Measurements from ENCODE around the gene STARD3NL. TPM values are rescaled to one million over a fixed set of nuclear protein-coding genes. Genes with fewer than 3 reads are reported as not detected.
"Not testable (repeated sequence)": the region's sequence is repeated elsewhere in the genome, so short reads cannot be mapped to it uniquely, and the experiment has no call there.

Gene STARD3NL
- total RNA-seq, 1 donor from 2014 or later = 36.9 TPM

- no peak for TF ChIP-seq CTCF (IDR thresholded peaks at IDR 0.05; ENCODE audit: unreplicated experiment)
- Mint-ChIP-seq H3K36me3 (peaks cover 40% of the 10 kb centered on the region), H3K27ac (no peak overlapping the region), H3K9me3 (no peaks in the 10 kb centered on the region), H3K4me3 (no peak overlapping the region), H3K4me1 (peaks cover 3% of the 10 kb centered on the region), H3K27me3 (ENCODE audit: low read depth) (no peaks in the 10 kb centered on the region)
- no peak for DNase-seq (ENCODE audit: low spot score in 2 of 2, unreplicated experiment in 2 of 2)
Measured at GRCh38 chr7:38224392-38224791, 46.3 kb downstream of the STARD3NL start.

- H3K9me3 Mint-ChIP-seq = no peaks in the 10 kb centered on the region
- no peak for DNase-seq (ENCODE audit: low spot score in 2 of 2, unreplicated experiment in 2 of 2)
- H3K27me3 Mint-ChIP-seq (ENCODE audit: low read depth) = no peaks in the 10 kb centered on the region
- no peak overlapping the region for H3K4me3 Mint-ChIP-seq
- peaks cover 3% of the 10 kb centered on the region for H3K4me1 Mint-ChIP-seq
- H3K36me3 Mint-ChIP-seq = peaks cover 39% of the 10 kb centered on the region
- no peak overlapping the region for H3K27ac Mint-ChIP-seq
- no peak for TF ChIP-seq CTCF (IDR thresholded peaks at IDR 0.05; ENCODE audit: unreplicated experiment)
Measured at GRCh38 chr7:38229386-38229785, 51.3 kb downstream of the STARD3NL start.

- Mint-ChIP-seq H3K4me3 (no peak overlapping the region), H3K27me3 (ENCODE audit: low read depth) (no peaks in the 10 kb centered on the region), H3K27ac (no peak overlapping the region), H3K4me1 (peaks cover 3% of the 10 kb centered on the region), H3K36me3 (peaks cover 34% of the 10 kb centered on the region), H3K9me3 (no peaks in the 10 kb centered on the region)
- no peak for TF ChIP-seq CTCF (IDR thresholded peaks at IDR 0.05; ENCODE audit: unreplicated experiment)
- no peak for DNase-seq (ENCODE audit: low spot score in 2 of 2, unreplicated experiment in 2 of 2)
Measured at GRCh38 chr7:38229884-38230642, 52.0 kb downstream of the STARD3NL start.

- Mint-ChIP-seq H3K27me3 (ENCODE audit: low read depth) (no peaks in the 10 kb centered on the region), H3K36me3 (peaks cover 24% of the 10 kb centered on the region), H3K4me1 (peaks cover 3% of the 10 kb centered on the region), H3K27ac (no peak overlapping the region), H3K9me3 (no peaks in the 10 kb centered on the region), H3K4me3 (no peak overlapping the region)
- no peak for TF ChIP-seq CTCF (IDR thresholded peaks at IDR 0.05; ENCODE audit: unreplicated experiment)
- no peak for DNase-seq (ENCODE audit: low spot score in 2 of 2, unreplicated experiment in 2 of 2)
Measured at GRCh38 chr7:38232502-38233366, 54.7 kb downstream of the STARD3NL start.

- not testable (repeated sequence) for H3K4me1 Mint-ChIP-seq; H3K27me3 Mint-ChIP-seq (ENCODE audit: low read depth); H3K27ac Mint-ChIP-seq; H3K4me3 Mint-ChIP-seq; DNase-seq (ENCODE audit: low spot score in 2 of 2, unreplicated experiment in 2 of 2); H3K9me3 Mint-ChIP-seq
- H3K36me3 Mint-ChIP-seq = peaks cover 21% of the 10 kb centered on the region
Measured at GRCh38 chr7:38234759-38235158, 56.7 kb downstream of the STARD3NL start.

- Mint-ChIP-seq H3K4me3 (no peak overlapping the region), H3K9me3 (no peaks in the 10 kb centered on the region), H3K27me3 (ENCODE audit: low read depth) (no peaks in the 10 kb centered on the region), H3K4me1 (no peaks in the 10 kb centered on the region), H3K27ac (no peak overlapping the region), H3K36me3 (peaks cover 16% of the 10 kb centered on the region)
- DNase-seq (ENCODE audit: low spot score in 2 of 2, unreplicated experiment in 2 of 2) = no peak
- no peak for TF ChIP-seq CTCF (IDR thresholded peaks at IDR 0.05; ENCODE audit: unreplicated experiment)
Measured at GRCh38 chr7:38235606-38236005, 57.6 kb downstream of the STARD3NL start.

GRCh38 chr7:38239129-38239528 lies 61.1 kb downstream of the STARD3NL start:
- H3K9me3 Mint-ChIP-seq; H3K4me1 Mint-ChIP-seq; H3K27me3 Mint-ChIP-seq (ENCODE audit: low read depth); H3K36me3 Mint-ChIP-seq; DNase-seq (ENCODE audit: low spot score in 2 of 2, unreplicated experiment in 2 of 2); H3K27ac Mint-ChIP-seq; H3K4me3 Mint-ChIP-seq: not testable (repeated sequence)

Data from mesothelial cell of epicardium (in vitro differentiated cells).